HG03039 (cell line): ENCODE results near the gene PPP2R1B.

Experiments used
- ATAC-seq: cut with Tn5 transposase; IDR thresholded peaks from one replicate; pipeline ENCODE4 v1.9.1; 2021; ENCODE audit warnings: mild to moderate bottlenecking, moderate library complexity; ENCODE audit not compliant: unreplicated experiment

PPP2R1B gene

GRCh38 chr11:111765984-111766833 lies at the start of gene PPP2R1B:
PPP2R1B (minus strand) TSS chr11:111766389; CDS start chr11:111766361, 28 bp downstream.
- peak; percentile 88 for ATAC-seq

- ATAC-seq, result no peak
These were observed 49.3 kb upstream of the PPP2R1B start for GRCh38 chr11:111815489-111815888.

GRCh38 chr11:111814557-111815320 lies 48.5 kb upstream of the PPP2R1B start:
- ATAC-seq, result no peak

- ATAC-seq, result no peak
These were observed 47.9 kb upstream of the PPP2R1B start for GRCh38 chr11:111814106-111814505.

GRCh38 chr11:111812211-111812610 lies 46.0 kb upstream of the PPP2R1B start:
- no peak for ATAC-seq

GRCh38 chr11:111811445-111811844 lies 45.3 kb upstream of the PPP2R1B start:
- ATAC-seq, result no peak

GRCh38 chr11:111808834-111809233 lies 42.6 kb upstream of the PPP2R1B start:
- ATAC-seq, result no peak

GRCh38 chr11:111808063-111808588 lies 41.9 kb upstream of the PPP2R1B start:
- no peak for ATAC-seq

- ATAC-seq, result no peak
These were observed 40.9 kb upstream of the PPP2R1B start for GRCh38 chr11:111807076-111807475.

- no peak for ATAC-seq
These were observed 34.9 kb upstream of the PPP2R1B start for GRCh38 chr11:111801135-111801534.

GRCh38 chr11:111798279-111798678 lies 32.1 kb upstream of the PPP2R1B start:
- ATAC-seq, result no peak

GRCh38 chr11:111797145-111797581 lies 31.0 kb upstream of the PPP2R1B start:
- ATAC-seq, result peak; percentile 49

GRCh38 chr11:111796696-111797095 lies 30.5 kb upstream of the PPP2R1B start:
- ATAC-seq, result no peak

GRCh38 chr11:111795334-111795985 lies 29.3 kb upstream of the PPP2R1B start:
- no peak for ATAC-seq

GRCh38 chr11:111793863-111794262 lies 27.7 kb upstream of the PPP2R1B start:
- no peak for ATAC-seq

- ATAC-seq, result no peak
These were observed 26.8 kb upstream of the PPP2R1B start for GRCh38 chr11:111792955-111793500.

- ATAC-seq, result no peak
These were observed 26.1 kb upstream of the PPP2R1B start for GRCh38 chr11:111792314-111792713.

GRCh38 chr11:111788464-111788863 lies 22.3 kb upstream of the PPP2R1B start:
- no peak for ATAC-seq

GRCh38 chr11:111788051-111788450 lies 21.9 kb upstream of the PPP2R1B start:
- ATAC-seq, result no peak

GRCh38 chr11:111785886-111786412 lies 19.8 kb upstream of the PPP2R1B start:
- no peak for ATAC-seq

- ATAC-seq, result no peak
These were observed 18.9 kb upstream of the PPP2R1B start for GRCh38 chr11:111785076-111785475.
